GM21528 (cell line): ENCODE measurements around the gene SNAP29.
"Not testable (repeated sequence)": the region's sequence is repeated elsewhere in the genome, so short reads cannot be mapped to it uniquely, and the experiment has no call there.

Experiments used
- ATAC-seq: cut with Tn5 transposase; IDR thresholded peaks from one replicate; pipeline ENCODE4 v1.9.1; 2021; ENCODE audit warnings: mild to moderate bottlenecking, moderate library complexity; ENCODE audit not compliant: unreplicated experiment, low FRiP score

Gene SNAP29

DNA sequence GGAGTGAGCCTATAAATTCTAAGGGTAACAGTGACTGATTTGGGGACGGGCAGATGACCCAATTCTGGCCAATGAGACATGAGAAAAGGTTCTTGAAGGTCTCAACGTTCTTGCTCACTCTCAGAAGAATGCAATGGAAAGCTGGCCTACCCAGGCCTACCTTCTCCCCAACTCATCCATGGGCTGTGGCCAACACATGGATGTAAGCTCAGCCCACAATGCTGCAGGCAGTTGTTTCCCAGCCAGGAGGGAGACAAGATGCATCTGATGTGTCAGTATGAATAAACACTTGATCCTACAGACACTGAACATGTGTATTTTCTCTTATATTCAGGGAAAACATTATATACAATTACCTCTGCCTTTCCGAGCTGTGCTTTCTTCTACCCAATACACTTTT, 24.6 kb upstream of the SNAP29 start:
- no peak for ATAC-seq

DNA sequence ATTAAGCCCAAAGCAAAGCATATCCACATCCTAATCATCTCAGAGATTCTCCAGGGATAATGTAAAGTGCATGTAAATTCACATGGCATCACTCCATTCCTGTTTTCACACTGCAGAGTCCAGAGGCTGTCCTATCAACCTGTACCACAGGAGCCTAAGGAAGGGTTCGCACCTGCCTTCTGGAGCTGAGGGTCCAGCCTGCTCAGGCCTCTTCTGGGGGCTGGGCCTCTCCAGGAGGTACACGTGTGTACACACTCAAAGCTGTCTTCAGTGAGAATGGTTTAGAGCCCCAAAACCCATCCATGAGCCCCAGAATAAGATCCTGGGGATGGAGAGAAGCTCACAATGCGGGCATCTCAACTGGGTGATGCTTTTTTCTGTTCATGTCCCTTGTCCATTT, 24.1 kb upstream of the SNAP29 start:
- ATAC-seq = no peak

DNA sequence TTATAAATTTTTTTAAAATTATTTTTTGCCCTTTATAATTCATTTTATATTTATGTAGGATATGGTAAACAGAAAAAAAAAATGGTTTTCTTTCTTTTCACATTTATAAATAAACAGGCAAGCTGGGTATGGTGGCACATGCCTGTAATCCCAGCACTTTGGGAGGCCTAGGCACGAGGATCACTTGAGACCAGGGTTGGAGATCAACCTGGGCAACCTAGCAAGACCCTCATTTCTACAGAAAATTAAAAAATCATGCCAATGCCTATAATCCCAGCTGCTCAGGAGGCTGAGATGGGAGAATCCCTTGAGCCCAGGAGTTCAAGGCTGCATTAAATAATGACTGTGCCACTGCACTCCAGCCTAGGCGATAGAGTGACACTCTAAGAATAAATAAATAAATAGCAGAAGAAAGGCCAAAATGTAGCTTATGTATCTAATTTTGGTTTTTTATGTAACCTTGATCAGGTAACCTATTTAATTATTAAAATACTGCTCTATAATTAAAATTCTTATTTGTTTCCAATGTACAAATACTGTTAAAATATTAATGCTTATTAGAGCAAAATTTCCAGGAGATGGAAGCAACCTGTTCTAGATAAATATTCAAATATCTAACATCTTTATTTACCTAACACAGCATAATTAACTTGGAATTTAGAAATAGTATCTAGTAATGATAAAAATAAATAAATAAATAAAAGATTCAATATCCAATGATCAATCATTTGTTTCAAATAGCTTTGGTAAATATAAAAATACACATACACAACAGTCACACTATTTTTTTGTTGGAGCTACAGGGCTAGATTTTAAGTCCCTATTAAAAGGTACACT, 21.6 kb upstream of the SNAP29 start:
- ATAC-seq = no peak

DNA sequence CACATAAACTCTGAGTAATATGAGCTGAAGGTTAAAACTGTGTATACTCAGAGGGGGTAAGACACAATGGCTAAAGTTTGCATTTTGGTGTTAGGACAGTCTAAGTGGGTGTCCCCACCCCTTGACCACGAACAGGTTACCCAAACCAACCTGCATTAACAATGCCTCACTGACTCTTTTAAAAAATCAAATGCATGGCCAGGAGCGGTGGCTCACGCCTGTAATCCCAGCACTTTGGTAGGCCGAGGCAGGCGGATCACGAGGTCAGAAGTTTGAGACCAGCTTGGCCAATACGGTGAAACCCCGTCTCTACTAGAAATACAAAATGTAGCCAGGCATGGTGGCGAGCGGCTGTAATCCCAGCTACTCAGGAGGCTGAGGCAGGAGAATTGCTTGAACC, 19.5 kb upstream of the SNAP29 start:
- not testable (repeated sequence) for ATAC-seq

DNA sequence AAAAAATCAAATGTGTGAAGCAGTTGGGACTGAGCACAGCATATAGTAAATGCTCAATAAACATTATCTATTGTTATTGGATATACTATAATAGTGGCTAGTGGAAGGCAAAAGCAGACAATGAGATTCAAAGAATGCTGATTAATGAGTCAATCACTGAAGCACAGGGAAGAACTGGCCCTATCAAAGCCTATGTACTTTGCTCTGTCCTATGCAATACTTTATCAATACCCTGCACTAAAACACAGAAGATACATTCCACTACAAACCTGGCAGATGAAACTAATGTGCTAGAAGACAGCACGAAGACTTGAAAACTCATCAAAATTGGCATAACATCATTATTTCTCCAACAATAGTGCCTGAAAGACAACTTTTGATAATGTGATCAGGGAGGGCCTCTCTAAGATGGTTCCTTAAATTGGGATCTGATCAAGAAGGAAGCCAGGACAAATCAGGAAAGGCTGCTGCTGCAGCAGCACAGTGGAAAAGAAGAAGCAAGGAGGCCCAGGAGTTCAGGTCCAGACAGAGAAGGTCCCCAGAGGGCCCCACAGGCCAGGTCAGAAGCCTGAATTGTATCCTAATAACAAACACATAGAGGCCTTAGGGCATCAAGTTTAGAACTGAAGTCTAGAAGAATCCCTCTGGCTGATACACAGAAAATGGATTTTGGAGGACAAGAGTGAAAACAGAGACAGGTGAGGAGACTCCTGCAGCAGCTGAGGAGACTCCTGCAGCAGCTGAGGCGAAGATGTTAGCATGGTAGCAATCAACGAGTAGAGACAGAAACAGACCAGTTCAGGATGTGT, 18.8 kb upstream of the SNAP29 start:
- no peak for ATAC-seq

DNA sequence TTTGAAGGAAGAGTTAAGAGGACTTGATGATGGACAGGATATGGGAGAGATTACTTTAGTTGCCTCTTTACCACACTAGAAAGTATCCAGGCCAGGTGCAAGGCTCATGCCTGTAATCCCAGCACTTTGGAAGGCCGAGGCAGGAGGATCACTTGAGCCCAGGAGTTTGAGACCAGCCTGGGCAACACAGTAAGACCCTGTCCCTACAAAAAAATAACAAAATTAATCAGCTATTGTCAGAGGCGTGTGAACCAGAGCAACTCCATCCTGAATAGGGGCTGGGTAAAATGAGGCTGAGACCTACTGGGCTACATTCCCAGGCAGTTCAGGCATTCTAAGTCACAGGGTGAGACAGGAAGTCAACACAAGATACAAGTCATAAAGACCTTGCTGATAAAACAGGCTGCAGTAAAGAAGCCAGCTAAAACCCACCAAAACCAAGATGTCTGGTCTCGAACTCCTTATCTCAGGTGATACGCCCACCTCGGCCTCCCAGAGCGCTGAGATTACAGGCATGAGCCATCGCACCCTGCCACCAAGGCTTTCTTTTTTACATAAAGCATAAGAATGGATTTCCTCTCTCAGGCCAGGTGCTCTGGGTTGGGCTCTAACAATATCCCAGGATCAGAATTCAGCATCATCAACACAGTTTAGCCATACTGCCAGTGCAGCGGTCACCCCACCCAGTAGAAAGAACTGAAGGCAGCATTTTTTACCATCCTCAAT, 18.0 kb upstream of the SNAP29 start:
- ATAC-seq = no peak

DNA sequence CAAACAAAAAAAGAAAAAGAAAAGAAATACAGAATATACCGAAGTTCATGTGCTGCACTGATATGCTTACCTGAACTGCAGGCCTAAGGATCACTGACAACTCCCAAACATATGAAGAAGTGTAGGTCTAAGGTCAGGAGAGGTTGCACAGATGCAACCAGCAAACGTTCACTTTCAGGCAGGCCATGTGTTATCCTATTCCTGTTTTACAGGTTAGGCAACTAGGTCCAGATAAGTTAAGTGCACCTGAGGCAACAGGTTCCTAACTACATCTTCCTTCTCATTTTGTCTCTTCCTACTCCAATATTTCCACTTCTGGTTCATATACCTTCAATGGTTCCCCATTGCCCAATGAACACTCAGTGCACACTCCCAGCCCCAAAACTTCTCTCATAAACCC, 15.3 kb upstream of the SNAP29 start:
- no peak for ATAC-seq

DNA sequence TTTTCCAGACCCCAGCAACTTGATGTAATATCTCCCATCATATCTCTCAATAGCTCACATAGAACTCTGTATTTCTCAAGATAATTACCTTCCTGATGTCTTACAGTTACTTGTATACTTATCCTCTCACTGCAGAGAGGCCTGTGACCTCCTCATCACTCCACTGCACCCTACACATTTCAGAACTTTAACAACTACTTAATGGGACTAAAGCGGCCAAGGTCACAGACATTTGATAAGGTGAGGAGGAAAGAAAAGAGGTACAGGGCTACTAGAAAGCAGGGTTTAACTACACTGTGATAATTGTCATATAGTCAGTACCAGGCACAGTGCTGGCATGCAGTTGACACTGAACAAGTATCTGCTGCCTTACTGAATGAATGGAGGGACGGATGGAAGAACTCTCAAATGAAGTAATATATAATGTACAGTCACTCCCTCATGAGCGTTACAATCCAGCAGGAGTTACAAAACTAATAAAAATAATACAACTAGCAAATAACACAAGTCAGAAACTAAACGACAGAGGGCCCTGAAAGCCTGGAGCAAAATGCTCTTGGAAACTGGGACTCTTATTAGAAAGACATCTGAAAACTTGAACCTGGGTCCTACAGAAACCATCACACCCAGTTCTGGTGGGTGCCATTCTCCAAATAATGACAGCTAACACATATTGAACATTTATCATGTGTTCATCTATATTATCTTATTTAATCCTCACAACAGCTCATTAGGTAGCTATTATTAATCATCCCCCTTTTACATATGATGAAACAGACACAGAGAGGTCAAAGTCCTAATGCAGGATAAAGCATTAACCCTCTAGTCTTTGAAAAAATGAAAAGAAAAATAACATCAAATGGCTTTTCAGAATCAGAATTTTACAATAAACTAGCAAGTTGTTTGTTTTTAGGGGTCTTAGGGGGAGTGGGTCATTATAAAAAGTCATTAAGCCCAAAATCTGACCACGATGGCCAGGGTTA, 14.5 kb upstream of the SNAP29 start:
- no peak for ATAC-seq

DNA sequence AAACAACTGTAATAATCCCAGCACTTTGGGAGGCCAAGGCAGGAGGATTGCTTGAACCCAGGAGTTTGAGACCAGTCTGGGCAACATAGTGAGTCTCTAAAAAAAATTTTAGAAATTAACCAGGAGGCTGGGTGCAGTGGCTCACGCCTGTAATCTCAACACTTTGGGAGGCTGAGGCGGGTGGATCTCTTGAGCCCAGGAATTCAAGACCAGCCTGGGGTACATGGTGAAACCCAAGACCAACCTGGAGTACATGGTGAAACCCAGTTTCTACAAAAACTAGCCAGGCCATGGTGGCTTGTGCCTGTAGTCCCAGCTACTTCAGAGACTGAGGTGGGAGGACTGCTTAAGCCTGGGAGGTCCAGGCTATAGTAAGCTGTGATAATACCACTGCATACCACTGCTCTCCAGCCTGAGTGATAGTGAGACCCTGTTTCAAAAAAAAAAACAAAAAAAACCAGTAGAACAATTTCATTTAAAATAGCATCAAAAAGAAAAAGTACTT, 11.4 kb upstream of the SNAP29 start:
- ATAC-seq = no peak

DNA sequence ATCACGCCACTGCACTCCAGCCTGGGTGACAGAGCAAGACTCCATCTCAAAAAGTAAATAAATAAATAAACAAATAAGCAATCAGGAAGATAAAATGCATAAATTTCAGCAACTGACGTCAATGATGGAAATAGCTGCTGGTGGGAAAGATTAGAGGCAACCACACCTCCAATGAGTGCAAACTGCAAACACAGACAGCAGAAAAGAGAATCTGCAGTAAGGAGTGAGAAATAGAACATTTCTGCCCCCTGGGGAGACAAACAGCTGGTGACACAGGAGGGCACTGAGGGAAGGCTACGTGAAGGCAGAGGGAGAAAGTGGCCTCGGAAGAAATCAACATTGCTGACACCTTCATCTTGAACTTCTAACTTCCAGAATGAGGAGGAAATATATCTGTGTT, 6.7 kb upstream of the SNAP29 start:
- no peak for ATAC-seq

DNA sequence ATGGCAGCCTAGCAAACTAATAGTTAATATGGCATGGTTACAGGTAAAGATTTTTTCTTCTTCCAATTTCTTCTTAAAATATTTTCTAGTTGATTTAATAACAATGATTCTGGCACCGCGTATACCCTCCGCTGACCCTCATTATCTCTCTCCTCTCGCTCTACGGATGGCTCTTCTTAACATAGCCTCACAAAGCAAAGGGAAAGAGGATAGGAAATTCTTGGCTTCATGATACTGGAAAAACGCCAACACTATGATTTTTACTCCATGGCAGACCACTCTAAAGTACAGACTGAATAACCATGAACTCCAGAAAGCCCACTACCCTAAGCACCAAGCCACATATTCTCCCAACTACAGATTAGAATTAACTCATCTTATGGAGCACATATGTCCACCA, 6.3 kb upstream of the SNAP29 start:
- ATAC-seq = no peak

DNA sequence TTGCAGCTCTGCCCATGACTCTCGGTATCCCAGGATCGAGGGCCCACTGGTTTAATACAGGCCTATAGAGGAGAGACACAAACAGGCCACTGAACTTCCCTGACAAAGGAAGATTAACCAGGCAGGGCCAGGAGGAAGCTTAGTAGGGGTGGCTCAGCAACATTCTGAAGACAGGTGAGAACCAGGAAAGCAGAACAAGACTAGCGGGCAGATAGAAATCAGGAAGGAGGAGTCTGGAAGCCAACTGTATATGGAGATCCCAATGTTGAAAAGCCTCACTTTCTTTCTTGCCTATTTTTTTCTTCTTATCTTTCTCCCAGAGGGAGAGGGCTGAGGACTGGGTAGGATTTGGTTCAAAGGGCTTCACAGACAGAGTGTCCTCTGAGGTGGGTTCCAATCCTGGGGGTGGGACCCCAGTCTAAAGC, 5.6 kb upstream of the SNAP29 start:
- no peak for ATAC-seq

DNA sequence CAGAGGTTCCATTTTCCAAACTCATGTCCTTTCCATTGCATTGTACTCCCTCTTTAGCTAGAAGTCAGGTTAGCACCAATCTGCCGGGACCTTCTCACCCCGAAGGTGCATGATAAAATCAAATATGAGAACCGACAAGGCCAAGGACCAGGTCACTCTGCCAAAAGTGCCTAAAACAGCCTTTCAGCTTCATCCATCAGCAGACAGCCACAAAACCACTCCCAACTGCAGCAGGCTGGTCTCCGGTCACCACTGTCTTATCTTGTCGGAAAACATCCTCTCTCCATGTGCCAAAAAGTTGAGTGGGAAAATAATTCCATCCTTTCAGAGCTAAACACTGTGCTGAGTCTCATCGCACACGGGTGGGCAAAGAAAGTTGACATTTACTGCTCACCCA, 1.6 kb upstream of the SNAP29 start:
- no peak for ATAC-seq

DNA sequence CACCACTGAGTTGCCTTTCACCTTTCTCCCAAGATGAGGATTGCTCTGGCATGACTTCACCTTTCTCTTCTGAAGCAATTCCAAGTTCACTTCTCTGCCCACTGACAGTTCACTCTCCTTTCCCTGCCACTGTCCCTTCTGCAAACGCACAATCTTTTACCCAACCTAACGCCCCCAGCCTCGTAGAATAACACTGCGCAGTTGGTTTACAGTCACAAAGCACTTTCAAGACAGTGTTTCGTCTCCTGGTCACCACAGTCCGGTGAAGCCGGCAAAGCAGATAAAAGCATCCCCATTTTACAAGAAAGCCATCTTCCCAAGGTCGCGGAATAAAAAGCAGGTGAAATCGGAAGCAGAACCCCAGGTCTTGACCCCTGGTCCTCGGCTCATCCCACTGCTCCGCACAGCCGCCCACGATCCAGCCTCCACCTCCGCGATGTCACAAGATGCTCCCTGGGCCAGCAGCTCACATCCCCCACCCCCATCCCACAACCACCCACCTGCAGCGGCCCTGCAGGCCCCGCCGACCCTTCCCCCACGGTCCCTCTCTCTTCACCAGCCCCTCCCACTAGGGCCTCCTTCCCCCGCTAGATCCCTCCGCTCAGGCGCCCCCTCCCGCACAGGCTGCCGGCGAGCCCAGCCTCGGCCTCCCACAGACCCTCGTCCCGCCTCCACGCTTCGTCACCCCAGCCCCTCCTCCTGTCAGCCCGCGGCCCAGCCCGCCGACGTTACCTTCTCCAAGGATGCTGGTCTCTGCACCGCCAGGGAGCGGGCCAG, 781 bp upstream of the SNAP29 start:
- peak; percentile 50 for ATAC-seq

DNA sequence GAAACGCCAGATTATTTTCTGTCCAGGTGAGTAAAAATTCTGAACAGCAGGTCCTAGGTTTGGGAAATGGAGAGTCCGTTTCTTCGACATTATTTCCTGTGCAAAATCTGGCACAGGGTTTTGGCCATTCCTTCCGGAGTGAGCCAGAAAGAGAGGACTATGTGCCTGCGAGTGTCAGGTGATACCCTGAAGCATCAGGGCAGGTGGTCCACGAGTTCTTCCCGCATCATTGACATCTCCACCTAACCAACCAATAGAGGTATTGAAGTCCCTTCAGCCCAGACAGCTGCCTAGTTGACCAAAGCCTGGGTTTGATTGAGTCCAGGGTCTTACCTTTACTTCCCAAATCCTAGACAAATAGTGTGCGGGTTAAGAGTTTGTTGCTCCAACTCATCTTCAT, 808 bp downstream of the SNAP29 start:
- ATAC-seq = no peak

DNA sequence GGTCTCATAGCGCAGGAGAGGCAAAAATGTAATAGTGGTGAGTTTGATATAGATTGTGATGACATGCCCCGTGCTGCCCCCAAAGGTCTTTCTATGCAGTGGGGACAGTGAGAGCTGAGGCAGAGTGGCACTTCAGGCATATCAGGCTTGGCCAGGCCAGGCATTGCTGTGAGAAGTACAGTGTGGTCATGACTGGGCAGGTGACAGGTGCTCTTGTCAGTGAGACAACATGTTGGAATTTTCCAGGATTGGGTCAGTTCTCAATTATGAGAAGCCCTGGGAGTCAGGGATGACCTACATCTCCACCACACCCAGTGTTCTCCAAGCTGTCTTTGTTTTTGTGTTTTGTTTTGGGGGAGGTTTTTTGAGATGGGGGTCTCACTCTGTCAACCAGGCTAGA, 3.7 kb downstream of the SNAP29 start:
- no peak for ATAC-seq

DNA sequence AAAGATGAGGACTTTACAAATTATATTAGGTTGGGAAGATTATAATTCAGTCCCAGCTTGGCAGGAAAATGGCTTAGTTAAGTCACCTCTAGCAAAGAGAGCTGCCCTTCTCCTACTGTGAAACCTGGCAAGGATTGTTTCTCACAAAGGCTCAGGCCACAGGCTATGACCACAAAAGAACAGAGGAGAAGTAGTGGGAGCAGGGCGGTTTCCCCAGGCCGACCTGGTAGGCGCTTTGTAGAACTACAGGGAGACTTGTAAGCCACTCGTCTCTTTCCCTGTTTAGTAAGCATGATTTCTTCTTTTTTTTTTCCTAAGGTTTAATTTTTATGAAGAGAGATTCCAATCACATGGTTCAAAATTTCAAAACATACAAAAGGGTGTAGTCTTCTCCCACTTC, 4.6 kb downstream of the SNAP29 start:
- ATAC-seq = no peak

DNA sequence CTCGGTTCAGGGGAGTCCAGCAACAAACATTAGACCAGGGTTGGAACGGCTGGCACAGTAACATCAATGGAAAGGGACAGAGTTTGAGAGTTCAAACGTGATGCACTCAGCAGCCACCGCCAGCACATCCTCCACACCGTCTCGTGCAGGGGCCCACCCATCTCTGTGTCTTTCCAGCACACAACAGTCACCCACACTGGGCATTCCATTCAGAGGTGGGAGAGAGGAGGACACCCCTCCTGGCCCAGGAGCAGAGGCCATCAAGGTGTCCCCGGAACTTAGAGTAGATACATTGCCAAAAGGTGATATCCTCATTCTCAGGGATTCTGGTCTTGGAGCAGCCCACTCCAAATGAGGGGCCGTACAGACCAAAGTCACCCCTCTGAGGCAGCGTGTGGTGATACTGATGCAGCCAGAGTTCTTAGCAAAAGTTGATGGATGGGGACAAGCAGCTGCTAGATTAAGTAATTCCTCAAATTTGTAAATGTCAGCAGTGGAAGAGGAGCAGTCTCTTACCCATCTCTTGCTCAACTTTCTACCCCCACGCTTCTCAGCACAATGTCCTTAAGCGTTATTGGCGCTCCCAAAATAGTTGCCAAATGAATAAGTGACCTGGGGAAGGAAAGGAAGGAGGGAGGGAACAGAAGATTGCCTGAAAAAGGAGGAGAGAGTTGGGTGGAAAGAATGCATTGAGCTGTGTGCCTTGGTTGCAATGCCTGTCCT, 5.5 kb downstream of the SNAP29 start:
- ATAC-seq = no peak
